Naive thymus-derived CD4-positive, alpha-beta T cell (primary cell): ENCODE measurements around the gene ISYNA1. TPM values are rescaled to one million over a fixed set of nuclear protein-coding genes. Genes with fewer than 3 reads are reported as not detected.

Experiments
- ATAC-seq: fragments of 150-1000 bp; cut with Tn5 transposase; 2 replicates; pipeline ENCODE4 v1.10.0; 2021; ENCODE audit warnings: mild to moderate bottlenecking, moderate library complexity
- CTCF ChIA-PET: fragments of 350-600 bp; sonication (Branson Sonifier 250); formaldehyde crosslinking; loops from one replicate; lab custom pipeline; 2021; ENCODE audit warnings: antibody characterized with exemption; lab: Charles Lee
- POLR2A ChIA-PET: fragments of 350-600 bp; sonication (Branson Sonifier 250); formaldehyde crosslinking; loops from one replicate; lab custom pipeline; 2021; ENCODE audit warnings: antibody characterized with exemption, inconsistent platforms; lab: Charles Lee
- DNase-seq, 9 donors: peaks; one replicate each; pipeline versions ENCODE4 v3.0.0 to v3.0.0-alpha.2; 2020 to 2022; ENCODE audit warnings: mixed read lengths in 1 of 9
- H3K27ac ChIP-seq: one replicate; pipeline ENCODE4 v1.7.0; 2013; ENCODE audit warnings: mild to moderate bottlenecking, low read depth, low read length, moderate library complexity
- H3K27me3 ChIP-seq, 2 donors: one replicate each; pipeline ENCODE4 v1.7.0; 2013; ENCODE audit warnings: low read length in 2 of 2, mild to moderate bottlenecking in 2 of 2, moderate library complexity in 2 of 2; ENCODE audit not compliant: control insufficient read depth in 2 of 2, insufficient read depth in 2 of 2
- H3K36me3 ChIP-seq, 3 experiments: 1 replicate in 2 of 3; 2 replicates in 1 of 3; pipeline ENCODE4 v1.7.0; 2013; ENCODE audit warnings: low read length in 3 of 3, mild to moderate bottlenecking in 3 of 3, moderate library complexity in 1 of 3; ENCODE audit not compliant: insufficient read depth in 3 of 3, control insufficient read depth in 2 of 3
- H3K4me1 ChIP-seq, 2 donors: one replicate each; pipeline ENCODE4 v1.7.0; 2013; ENCODE audit warnings: low read length in 2 of 2, mild to moderate bottlenecking in 2 of 2, moderate library complexity in 1 of 2; ENCODE audit not compliant: control insufficient read depth in 2 of 2, insufficient read depth in 2 of 2
- H3K4me3 ChIP-seq: 2 replicates; pipeline ENCODE4 v1.7.0; 2013; ENCODE audit warnings: mild to moderate bottlenecking, low read length
- H3K9me3 ChIP-seq, 3 experiments: 1 replicate in 2 of 3; 2 replicates in 1 of 3; pipeline ENCODE4 v1.7.0; 2013; ENCODE audit warnings: low read length in 3 of 3; ENCODE audit not compliant: control insufficient read depth in 2 of 3
- H3K27ac Mint-ChIP-seq, 9 donors: one replicate each; pipeline ENCODE4 v1.8.0; 2020 to 2022; ENCODE audit warnings: mixed read lengths in 9 of 9, mild to moderate bottlenecking in 8 of 9, moderate library complexity in 5 of 9, inconsistent platforms in 2 of 9
- H3K27me3 Mint-ChIP-seq, 5 donors: one replicate each; pipeline ENCODE4 v1.8.0; 2021 to 2022; ENCODE audit warnings: mixed read lengths in 5 of 5, mild to moderate bottlenecking in 1 of 5
- H3K36me3 Mint-ChIP-seq, 5 donors: one replicate each; pipeline ENCODE4 v1.8.0; 2020 to 2022; ENCODE audit warnings: mixed read lengths in 5 of 5, mild to moderate bottlenecking in 3 of 5, inconsistent platforms in 1 of 5
- H3K4me1 Mint-ChIP-seq, 7 donors: one replicate each; pipeline ENCODE4 v1.8.0; 2020 to 2022; ENCODE audit warnings: mixed read lengths in 7 of 7, mild to moderate bottlenecking in 3 of 7, inconsistent platforms in 1 of 7
- H3K4me3 Mint-ChIP-seq, 10 donors: one replicate each; pipeline ENCODE4 v1.8.0; 2020 to 2022; ENCODE audit warnings: mild to moderate bottlenecking in 10 of 10, mixed read lengths in 10 of 10, moderate library complexity in 6 of 10, inconsistent platforms in 2 of 10
- H3K9me3 Mint-ChIP-seq, 11 donors: one replicate each; pipeline ENCODE4 v1.8.0; 2020 to 2022; ENCODE audit warnings: mixed read lengths in 11 of 11, mild to moderate bottlenecking in 4 of 11, inconsistent platforms in 1 of 11, moderate library complexity in 1 of 11
- intact Hi-C, 2 donors: fragments of 100-400 bp; cut with micrococcal nuclease; formaldehyde crosslinking; loops; one replicate each; pipeline ENCODE4 v1.15.1; 2023
- polyA plus RNA-seq, 2 donors: library from polyadenylated mRNA; unstranded; fragments of 300-500 nt; fragmentation: Illumina TruSeq; gene quantifications; one replicate each; pipeline ENCODE4 v1.2.3, GENCODE V29; 2021
- total RNA-seq, 6 experiments: library from RNA in 5 of 6; stranded (reverse) in 5 of 6; gene quantifications; 1 replicate in 5 of 6; 2 replicates in 1 of 6; pipeline ENCODE4 v1.2.3 and lab custom pipeline; 2021 to 2026

Gene ISYNA1
- total and polyA plus RNA-seq, 7 experiments from 2014 or later: 9.5 to 42.5 (median 39.7) TPM

DNA sequence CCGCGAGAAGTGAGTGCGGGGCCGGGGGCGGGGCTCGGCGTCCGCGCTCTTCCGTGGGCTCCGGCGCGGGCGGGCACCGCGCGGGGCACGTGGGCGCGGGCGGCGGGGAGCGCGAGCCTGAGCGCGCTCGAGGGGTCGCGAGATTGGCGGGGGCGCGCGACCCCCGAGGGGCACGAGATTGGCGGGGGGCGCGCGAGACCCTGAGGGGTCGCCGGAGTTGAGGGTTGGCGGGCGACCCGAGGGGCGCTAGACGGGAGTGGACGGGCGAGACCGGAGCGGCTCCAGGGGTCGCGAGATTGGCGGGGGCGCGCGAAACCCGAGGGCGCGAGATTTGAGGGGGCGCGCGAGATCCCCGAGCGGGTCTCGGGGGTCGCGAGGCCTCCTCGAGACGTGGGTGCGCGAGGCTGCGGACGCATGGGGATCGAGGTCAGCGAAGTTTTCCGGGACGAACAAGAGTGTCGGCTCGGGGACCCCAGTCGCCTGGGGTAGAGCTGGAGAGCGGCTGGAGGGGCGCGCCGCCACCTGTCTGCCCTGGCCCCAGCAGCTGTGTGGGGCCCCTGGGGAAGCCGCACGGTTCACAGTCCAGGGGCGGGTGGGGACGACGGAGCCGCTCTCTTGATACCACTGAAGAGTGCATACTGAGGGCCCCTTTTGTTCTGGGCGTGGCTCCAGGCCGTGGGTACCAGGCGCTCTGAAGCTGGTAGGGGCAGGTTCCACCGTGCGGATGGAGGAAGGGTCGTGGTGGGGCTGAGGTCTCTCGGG, 18.1 kb downstream of the ISYNA1 start:
- CTCF ChIA-PET: interaction anchor here (0.8 to 2.1 kb wide), 4 partner anchors 8 to 31 kb away, joined by 3 to 8 read pairs (median 6); no protein-coding TSS in a partner anchor
- POLR2A ChIA-PET: interaction anchor here (0.8 to 2.1 kb wide), 7 partner anchors 9 to 412 kb away, joined by 3 to 13 read pairs (median 5); partner anchors contain the start of genes JUND, RAB3A and UPF1

DNA sequence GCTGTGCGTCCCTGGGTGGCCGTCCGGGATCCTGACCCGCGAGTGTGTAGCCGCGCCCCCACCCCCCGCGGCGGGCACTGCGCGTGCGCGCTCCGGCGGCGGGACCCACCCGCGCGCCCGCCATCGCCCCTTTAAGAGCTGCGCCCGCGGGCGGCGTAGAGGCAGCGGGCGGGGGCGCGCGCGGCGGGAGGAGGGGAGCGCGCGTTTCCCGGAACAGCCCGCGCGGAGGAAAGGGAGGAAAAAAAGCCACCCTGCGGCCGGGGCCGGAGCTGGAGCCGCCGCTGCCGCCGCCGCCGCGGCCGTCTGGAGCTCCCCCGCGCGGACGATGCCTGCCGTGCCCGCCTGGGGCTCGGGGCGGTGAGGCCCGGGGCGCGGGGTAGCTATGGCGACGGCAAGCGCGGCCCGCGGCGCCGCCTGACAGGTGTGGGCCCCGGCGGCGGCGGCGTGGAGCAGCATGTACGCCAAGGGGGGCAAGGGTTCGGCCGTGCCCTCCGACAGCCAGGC, 18.7 kb downstream of the ISYNA1 start, which contains the start of gene SSBP4:
Gene SSBP4 (plus strand): TSS at position 204 of the 504 bp plus-strand sequence. CDS start 251 bp downstream, at position 455.
- Histone ChIP-seq H3K4me3 (peak within 1 kb of the TSS; percentile 61), H3K27ac (peak within 1 kb of the TSS; percentile 63), H3K4me1 (peaks cover 68 to 76% of the 10 kb centered on the region in 2 donors), H3K36me3 (no peaks in the 10 kb centered on the region), H3K9me3 (no peaks in the 10 kb centered on the region), H3K27me3 (peaks cover 0 to 14% of the 10 kb centered on the region in 2 donors)
- DNase-seq (peak; percentile 53 to 89 (median 72)), ATAC-seq (peak; percentile 59)
- Mint-ChIP-seq H3K9me3 (peaks cover 0 to 1% (median 0%) of the 10 kb centered on the region in 11 donors), H3K27me3 (peaks cover 8 to 27% (median 15%) of the 10 kb centered on the region in 5 donors), H3K27ac (peak within 1 kb of the TSS; percentile 40 to 90 (median 67)), H3K4me3 (peak within 1 kb of the TSS; percentile 80 to 92 (median 85)), H3K36me3 (peaks cover 0 to 8% (median 0%) of the 10 kb centered on the region in 5 donors), H3K4me1 (peaks cover 40 to 84% (median 79%) of the 10 kb centered on the region in 7 donors)
- intact Hi-C loops: loop anchor here (1.0 to 10.0 kb wide), 8 partner anchors 10 to 474 kb away; partner anchors contain the start of genes KXD1 (in 1 of the 2), LSM4 (in 1 of the 2), RAB3A (in 1 of the 2) and UPF1 (in 1 of the 2)
- CTCF ChIA-PET: interaction anchor here (0.8 to 2.1 kb wide), 4 partner anchors 8 to 31 kb away, joined by 3 to 8 read pairs (median 6); no protein-coding TSS in a partner anchor
- POLR2A ChIA-PET: interaction anchor here (0.7 to 2.1 kb wide), 9 partner anchors 10 to 412 kb away, joined by 3 to 13 read pairs (median 4); partner anchors contain the start of genes JUND, RAB3A and UPF1

More for the DNA sequence above, 18.1 kb downstream of the ISYNA1 start:
- ATAC-seq (peak; percentile 17), DNase-seq (peak in 1 of 9 donors; percentile 57)
- Mint-ChIP-seq H3K27me3 (peaks cover 8 to 21% (median 13%) of the 10 kb centered on the region in 5 donors), H3K4me1 (peaks cover 40 to 83% (median 72%) of the 10 kb centered on the region in 7 donors), H3K9me3 (peaks cover 0 to 1% (median 0%) of the 10 kb centered on the region in 11 donors), H3K27ac (peak overlapping the region in 8 of 9 donors; percentile 40 to 90 (median 58)), H3K4me3 (peak overlapping the region; percentile 79 to 92 (median 84)), H3K36me3 (peaks cover 0 to 8% (median 0%) of the 10 kb centered on the region in 5 donors)
- Histone ChIP-seq H3K4me1 (peaks cover 63 to 71% of the 10 kb centered on the region in 2 donors), H3K4me3 (peak overlapping the region; percentile 47), H3K27me3 (peaks cover 0 to 14% of the 10 kb centered on the region in 2 donors), H3K36me3 (no peaks in the 10 kb centered on the region), H3K9me3 (no peaks in the 10 kb centered on the region), H3K27ac (peak overlapping the region; percentile 63)
- intact Hi-C loops: loop anchor here (1.0 to 10.0 kb wide), 8 partner anchors 9 to 475 kb away; partner anchors contain the start of genes KXD1 (in 1 of the 2), LSM4 (in 1 of the 2), RAB3A (in 1 of the 2) and UPF1 (in 1 of the 2)

DNA sequence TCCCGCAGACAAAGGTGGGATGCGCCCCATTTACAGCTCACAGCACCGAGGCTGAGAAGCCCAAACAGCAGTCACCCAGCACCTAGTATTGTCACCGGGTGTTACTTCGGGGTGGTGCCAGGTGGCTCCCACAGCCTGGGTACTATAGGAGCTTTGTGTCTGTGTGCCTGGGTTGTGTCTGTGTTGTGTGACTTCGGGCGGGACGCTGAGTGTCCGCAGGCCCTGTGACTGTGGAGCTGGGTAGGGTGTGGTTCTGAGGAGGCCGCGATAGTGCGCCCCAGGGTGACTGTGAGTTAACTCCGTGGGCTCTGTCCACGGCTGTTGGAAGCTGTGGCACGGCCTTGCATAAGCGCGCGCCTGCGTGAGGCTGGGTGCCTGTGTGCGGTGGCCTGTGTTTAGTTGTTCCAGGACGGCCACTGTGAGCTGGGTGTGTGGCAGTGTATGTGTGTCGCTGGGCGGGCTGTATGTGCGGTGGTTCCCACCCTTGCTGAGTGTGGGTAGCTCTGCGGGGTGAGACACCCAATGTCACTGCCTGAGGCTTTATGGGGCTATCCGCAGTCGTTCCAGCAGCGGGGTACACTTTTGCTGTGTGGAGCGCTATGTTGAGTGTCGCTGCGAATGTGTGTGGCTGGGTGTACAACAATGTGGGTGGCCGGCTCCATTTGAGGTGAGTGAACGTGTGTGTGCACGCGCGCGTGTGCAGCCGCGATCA, 19.3 kb downstream of the ISYNA1 start:
- peaks cover 0 to 8% (median 0%) of the 10 kb centered on the region in 5 donors for H3K36me3 Mint-ChIP-seq
- ChIA-PET POLR2A (interaction anchor here (0.7 to 2.1 kb wide), 9 partner anchors 10 to 413 kb away, joined by 3 to 13 read pairs (median 4); partner anchors contain the start of genes JUND, RAB3A and UPF1), CTCF (interaction anchor here (0.8 to 2.1 kb wide), 3 partner anchors 7 to 30 kb away, joined by 3 to 8 read pairs (median 7); no protein-coding TSS in a partner anchor)
- Histone ChIP-seq H3K9me3 (no peaks in the 10 kb centered on the region), H3K27me3 (peaks cover 0 to 14% of the 10 kb centered on the region in 2 donors), H3K27ac (no peak overlapping the region), H3K4me3 (peak overlapping the region; percentile 61), H3K36me3 (no peaks in the 10 kb centered on the region), H3K4me1 (peaks cover 68 to 72% of the 10 kb centered on the region in 2 donors)
- peak overlapping the region; percentile 74 to 90 (median 85) for H3K4me3 Mint-ChIP-seq
- intact Hi-C loops: loop anchor here (1.0 to 10.0 kb wide), 8 partner anchors 11 to 474 kb away; partner anchors contain the start of genes KXD1 (in 1 of the 2), LSM4 (in 1 of the 2), RAB3A (in 1 of the 2) and UPF1 (in 1 of the 2)
- peaks cover 40 to 85% (median 78%) of the 10 kb centered on the region in 7 donors for H3K4me1 Mint-ChIP-seq
- H3K9me3 Mint-ChIP-seq: peaks cover 0 to 1% (median 0%) of the 10 kb centered on the region in 11 donors
- ATAC-seq (peak; percentile 30), DNase-seq (peak in 2 of 9 donors; percentile 41 to 43)
- H3K27me3 Mint-ChIP-seq: peaks cover 8 to 32% (median 20%) of the 10 kb centered on the region in 5 donors
- peak overlapping the region in 8 of 9 donors; percentile 32 to 83 (median 65) for H3K27ac Mint-ChIP-seq

DNA sequence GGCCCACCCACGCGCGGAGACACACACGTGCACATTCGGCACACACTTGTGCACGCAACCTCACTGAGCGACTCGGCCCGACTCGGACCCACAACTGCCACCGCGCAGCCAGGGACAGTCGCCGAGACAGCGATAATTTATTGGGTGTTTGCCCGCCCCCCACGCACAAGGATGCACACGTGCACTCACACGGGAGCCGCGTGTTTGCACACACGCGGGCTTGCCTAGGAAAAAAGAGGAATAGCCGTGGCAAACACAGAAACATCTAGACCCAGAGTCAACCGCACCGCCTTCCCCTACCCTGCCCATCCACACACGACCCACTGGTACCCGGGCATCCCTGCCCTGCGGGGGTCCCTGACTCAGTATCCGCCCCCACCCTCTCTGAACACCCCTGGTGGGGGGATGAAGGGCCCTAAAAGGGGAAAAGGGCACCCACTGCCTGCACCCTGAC, 19.9 kb downstream of the ISYNA1 start:
- intact Hi-C loops: loop anchor here (2.0 to 10.0 kb wide), 5 partner anchors 96 to 473 kb away; partner anchors contain the start of genes LSM4 (in 1 of the 2), RAB3A (in 1 of the 2) and UPF1 (in 1 of the 2)
- Mint-ChIP-seq H3K27ac (peak overlapping the region in 4 of 9 donors; percentile 10 to 83 (median 50)), H3K27me3 (peaks cover 8 to 32% (median 20%) of the 10 kb centered on the region in 5 donors), H3K36me3 (peaks cover 0 to 7% (median 0%) of the 10 kb centered on the region in 5 donors), H3K4me1 (peaks cover 38 to 79% (median 74%) of the 10 kb centered on the region in 7 donors), H3K4me3 (peak overlapping the region; percentile 74 to 90 (median 85)), H3K9me3 (peaks cover 0 to 1% (median 0%) of the 10 kb centered on the region in 11 donors)
- ChIA-PET CTCF (no interaction called here), POLR2A (interaction anchor here (1.8 to 2.1 kb wide), 2 partner anchors 136 to 214 kb away, joined by 9 to 13 read pairs; partner anchors contain the start of genes JUND and RAB3A)
- Histone ChIP-seq H3K27me3 (peaks cover 0 to 14% of the 10 kb centered on the region in 2 donors), H3K4me1 (peaks cover 66 to 67% of the 10 kb centered on the region in 2 donors), H3K36me3 (no peaks in the 10 kb centered on the region), H3K27ac (no peak overlapping the region), H3K9me3 (no peaks in the 10 kb centered on the region), H3K4me3 (peak overlapping the region; percentile 61)
- peak in 2 of 9 donors; percentile 14 to 47 for DNase-seq
- no peak for ATAC-seq
